HL-60/S4 (cell line): Measurements from ENCODE around the gene FOXG1.

ENCODE experiments used
- in situ Hi-C: fragments of 300-500 bp; cut with MboI; formaldehyde crosslinking; loops from 2 replicates; pipeline ENCODE4 v1.14.3; 2022; ENCODE audit warnings: low sequenced_read_pairs

The FOXG1 gene

DNA sequence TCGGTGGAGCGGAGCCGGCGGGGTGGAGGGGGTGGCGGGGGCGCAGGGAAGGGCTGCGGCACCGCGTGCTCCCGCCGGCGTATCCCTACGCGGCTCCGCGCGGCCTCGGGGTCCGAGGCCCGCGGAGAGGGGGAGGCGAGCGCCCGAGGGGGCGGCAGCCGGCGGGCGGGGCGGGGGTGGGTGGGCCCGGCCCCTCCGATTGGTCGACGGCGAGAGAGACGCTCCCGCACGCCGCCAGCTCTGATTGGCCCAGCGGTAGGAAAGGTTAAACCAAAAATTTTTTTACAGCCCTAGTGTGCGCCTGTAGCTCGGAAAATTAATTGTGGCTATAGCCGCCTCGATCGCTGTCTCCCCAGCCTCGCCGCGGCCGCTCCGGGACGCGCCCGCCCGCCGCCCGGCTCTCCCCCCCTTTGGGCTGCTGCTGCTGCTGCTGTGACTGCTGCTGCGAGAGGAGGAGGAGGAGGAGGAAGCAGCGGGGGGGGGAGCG lies at the start of gene FOXG1:
Gene FOXG1 (plus strand): TSS at position 319 of the 487 bp plus-strand sequence. CDS start 493 bp downstream, outside the sequence.
- in situ Hi-C loops, result loop anchor here (25.0 kb wide), 1 partner anchor 771 kb away; no protein-coding TSS in a partner anchor

DNA sequence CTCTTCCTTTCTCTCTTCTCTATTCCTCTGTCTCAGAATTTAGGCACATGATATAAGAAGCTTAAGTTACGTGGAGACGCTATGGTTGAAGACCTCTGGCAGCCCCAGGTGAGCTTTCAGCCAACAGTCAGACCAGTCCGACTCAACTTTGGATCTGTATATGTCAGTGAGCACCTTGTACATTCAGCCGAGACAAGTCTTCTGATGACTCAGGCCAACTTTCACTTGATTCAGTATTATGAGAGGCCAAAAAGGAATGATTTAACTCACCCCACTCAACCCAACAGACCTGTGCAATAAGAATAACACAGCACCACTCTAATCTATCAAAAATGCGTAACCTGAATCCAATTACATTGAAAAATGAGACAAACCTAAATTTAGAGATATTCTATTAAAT lies 47.5 kb upstream of the FOXG1 start:
- in situ Hi-C loops, result no loop called here

DNA sequence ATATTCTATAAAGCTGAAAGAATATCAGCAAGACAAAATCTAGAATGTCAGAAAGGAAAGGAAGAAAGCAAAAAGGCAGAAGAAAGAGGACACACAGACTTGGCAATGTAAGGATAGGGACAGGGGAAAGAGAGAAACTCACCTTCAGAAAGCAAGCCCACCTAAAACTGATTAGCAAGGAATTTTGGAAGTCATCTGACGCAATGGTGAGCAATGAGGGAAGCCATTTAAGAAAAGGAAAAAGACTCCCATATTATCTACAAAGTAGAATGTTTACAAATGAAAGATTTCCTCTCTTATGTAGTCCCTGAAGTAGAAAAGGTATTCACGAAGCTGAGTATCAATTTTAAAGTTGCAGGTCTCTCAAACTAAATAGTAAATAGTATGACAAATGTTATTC lies 35.2 kb upstream of the FOXG1 start:
- in situ Hi-C loops, result no loop called here

DNA sequence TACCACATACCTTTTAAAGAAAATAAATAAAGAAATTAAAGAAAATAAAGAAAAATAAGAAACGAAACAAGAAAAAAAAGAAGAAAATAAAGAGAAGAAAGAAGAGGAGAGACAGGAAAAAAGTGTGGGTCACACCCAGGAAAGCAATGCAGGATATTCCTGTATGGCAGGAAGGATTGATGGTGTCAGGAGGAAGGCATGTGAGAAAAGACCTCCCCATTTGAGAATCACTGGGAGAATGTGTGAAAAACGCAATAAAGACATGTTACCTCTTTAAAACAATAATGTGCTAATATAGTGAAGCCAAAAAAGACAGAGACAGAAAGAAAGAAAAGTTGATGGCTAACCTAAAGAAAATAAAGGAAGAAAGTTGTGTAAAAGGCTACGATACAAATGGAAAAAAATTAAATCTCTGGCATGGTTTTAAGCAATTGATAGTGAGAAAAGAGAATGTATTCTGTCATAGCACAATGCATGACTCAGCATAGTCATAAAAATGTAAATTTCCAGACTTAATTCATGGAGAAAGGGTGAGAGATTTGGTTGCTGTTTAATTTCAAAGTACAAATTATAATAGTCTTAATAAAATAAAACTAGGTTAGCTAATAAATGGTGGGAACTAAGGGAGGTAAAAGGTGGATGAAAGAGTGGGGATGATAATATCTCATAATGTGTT lies 24.3 kb upstream of the FOXG1 start:
- in situ Hi-C loops, result no loop called here

DNA sequence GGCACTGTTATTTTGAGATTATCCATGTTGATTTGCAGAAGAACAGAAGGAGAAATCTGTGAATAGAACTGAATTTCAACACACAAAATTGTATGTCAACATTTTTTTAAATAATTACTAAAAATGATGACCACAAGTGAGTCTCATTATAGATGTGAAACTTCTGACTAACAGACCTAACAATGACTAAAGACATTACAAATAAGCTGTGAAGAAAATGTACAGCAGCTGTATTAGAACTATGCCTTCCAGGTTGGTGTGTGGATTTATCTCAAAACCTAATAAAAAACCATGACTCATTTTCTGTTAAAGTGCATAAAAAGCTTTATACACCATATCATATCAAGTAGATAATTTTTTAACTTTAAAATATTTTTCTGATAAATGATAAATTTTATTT lies 22.5 kb upstream of the FOXG1 start:
- in situ Hi-C loops, result no loop called here

DNA sequence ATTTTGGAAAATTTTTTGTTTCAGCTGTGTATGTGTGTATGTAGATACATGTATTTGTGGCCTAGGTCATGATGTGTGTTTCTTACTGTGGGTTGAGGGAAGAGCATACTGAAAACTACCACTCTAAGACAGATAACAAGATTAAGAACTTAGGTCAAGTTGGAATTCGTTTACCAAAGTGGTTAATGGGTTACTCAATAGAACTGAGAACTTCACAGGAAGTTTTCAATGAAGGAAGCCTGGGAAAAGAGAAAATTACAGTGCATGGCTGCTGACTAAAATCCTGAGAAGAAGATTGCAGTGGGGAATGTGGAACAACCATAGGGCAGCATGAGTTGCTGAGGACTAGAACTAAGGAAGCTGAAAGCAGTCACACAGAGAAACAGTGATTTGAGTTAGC lies 21.4 kb upstream of the FOXG1 start:
- in situ Hi-C loops, result no loop called here

DNA sequence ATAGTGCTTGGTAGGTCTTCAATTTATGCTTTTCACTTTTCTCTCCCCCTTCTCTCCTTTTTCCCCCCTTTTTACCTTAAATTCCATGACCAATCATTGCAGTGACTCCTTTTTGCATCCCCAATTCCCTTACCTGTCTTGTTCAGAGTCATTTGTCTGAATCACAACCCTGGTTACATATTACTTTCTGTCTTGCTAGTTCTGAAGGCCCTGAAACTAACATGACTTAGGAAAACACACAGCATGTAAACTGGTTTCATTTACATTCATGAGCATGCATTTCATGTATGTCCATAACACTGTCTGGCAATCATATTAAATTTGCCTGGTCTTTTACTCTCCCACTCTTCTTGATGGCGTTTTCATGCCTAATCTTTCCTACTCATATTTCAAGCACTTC lies 20.3 kb upstream of the FOXG1 start:
- in situ Hi-C loops, result no loop called here

DNA sequence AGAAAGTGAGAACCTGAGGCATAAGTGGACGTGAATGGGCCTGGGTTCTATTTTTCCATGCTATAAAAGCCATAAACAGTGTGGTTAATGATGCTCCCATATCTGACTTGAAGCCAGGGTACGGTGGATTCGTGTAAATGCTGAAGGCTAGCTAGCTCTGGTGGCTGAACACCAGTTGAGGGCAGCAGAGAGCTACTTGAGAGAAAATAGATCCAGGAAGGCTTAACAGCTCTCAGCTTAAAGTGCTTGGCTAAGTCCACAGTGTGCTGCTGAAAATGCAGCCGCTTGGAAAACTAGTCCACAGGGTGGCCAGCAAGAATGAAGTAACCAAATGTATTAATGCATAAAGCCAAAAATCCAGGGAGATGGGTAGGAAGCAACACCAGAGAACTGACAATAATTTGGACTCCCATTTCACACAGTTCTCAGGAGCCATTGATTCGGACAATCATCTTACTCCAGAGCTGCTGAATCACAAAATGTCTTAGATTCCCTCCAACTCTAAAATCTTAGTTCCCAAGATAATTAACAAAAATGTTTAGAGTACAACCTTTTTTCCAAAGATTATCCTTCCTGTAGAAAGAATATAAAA lies 15.0 kb upstream of the FOXG1 start:
- in situ Hi-C loops, result loop anchor here (25.0 kb wide), 1 partner anchor 786 kb away; no protein-coding TSS in a partner anchor

DNA sequence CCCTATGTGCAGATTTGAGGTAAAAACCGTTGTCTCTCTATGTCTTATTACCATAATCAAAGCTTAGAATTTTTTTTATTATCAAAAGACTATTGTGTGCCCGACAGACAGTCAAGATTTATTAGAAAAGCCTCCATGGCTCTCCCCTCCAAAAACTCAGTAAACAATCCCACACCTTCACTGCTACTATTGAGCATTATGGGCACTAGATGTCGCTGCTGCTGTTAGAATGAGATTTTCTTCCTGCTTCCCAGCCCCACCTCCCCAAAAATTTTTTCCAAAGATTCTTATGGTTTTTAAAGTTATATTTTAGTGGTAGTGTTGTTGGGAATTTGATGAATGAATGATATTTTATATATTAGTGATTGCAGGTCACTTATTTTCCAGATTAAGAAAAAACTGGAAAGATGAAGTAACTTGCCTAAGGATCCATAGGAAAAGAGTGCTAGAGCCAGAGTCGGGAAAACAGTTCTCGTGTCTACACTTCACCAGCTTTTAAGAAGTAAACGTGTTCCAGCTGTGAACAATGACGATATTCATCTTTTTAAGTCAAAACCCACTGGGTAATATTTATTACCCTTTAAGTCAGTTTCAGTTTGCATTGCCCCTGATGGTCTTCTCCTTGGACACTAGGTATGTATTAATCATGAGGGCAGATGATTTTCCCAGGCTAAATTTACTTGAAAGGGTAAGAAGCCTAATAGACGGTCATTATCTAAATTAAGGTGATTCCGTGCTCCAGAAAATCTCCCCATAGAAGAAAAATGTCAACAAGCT lies 12.2 kb upstream of the FOXG1 start:
- in situ Hi-C loops, result loop anchor here (25.0 kb wide), 1 partner anchor 783 kb away; no protein-coding TSS in a partner anchor

DNA sequence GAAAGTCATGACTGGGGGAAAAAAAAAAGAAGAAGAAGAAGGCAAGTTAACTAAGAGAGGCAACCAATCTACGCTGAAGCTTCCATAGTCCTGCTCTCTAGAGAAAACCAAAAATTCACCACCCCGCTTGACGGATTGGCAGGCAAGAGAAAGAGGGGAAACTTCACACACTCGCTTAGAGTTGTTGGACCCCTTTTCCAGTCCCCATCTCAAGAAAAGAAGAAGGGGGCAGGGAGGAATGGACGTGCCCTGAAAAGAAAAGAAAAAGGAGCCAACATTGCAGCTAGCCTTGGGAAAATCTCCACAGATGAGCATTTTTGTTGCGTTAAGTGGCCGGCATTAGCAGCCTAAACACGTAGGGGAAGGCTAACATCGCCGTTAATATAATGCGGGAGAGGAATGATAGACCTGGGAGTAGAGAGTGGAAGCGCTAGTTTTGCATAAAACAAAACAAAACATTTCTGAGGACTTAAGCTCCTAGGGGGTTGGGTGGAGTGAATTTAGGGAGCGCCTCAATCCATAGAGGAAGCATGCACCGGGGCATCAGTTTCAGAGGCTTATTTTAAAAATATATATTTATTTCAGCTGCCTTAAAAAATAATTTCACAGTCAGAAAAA lies 11.3 kb upstream of the FOXG1 start:
- in situ Hi-C loops, result loop anchor here (25.0 kb wide), 1 partner anchor 782 kb away; no protein-coding TSS in a partner anchor

DNA sequence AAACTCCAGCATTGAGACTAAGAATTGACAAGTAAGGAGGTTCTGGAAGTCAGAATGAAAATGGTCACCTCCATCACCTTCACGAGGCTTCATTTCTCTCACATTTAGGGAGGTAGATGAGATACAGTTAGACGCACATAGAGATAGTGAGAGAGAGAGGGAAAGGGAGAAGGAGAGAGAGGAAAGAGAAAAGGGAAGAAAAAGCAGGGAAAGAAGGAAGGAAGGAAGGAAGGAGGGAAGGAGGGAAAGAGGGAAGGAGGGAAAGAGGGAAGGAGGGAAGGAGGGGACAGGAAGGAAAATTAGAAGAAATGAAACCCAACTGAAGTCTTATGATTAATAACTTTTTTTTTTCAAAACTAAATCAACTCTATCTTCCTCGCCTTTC lies 10.7 kb upstream of the FOXG1 start:
- in situ Hi-C loops, result loop anchor here (25.0 kb wide), 1 partner anchor 781 kb away; no protein-coding TSS in a partner anchor

DNA sequence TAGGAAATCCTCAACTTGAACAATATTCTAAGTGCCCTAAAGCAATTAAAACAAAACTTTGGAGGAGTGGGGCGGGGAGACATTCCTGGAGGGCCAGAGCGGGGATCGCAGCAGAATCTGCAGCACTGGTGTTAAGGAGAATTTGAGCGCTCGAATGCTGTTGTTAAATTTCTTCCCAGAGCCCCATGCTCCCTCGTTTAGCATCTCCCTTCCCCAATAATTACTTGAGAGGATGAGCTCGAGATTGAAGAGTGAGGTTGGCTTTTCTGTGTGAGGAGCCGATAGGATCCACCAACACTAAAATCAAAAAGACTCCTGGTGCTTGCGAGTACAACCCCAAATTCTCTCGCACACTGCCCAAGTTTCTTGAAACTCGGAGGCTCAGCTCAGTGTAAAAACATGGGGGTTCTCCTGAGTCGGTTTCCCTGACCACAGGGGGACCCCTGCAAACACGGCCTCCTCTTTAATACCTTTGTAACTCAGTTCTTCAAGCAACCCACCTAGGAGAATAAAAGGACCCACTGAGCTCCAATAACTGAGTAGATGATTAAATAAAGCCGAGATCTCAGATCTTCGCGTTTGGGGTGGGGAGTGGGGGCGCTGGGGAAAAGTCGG lies 10.2 kb upstream of the FOXG1 start:
- in situ Hi-C loops, result loop anchor here (25.0 kb wide), 1 partner anchor 781 kb away; no protein-coding TSS in a partner anchor

DNA sequence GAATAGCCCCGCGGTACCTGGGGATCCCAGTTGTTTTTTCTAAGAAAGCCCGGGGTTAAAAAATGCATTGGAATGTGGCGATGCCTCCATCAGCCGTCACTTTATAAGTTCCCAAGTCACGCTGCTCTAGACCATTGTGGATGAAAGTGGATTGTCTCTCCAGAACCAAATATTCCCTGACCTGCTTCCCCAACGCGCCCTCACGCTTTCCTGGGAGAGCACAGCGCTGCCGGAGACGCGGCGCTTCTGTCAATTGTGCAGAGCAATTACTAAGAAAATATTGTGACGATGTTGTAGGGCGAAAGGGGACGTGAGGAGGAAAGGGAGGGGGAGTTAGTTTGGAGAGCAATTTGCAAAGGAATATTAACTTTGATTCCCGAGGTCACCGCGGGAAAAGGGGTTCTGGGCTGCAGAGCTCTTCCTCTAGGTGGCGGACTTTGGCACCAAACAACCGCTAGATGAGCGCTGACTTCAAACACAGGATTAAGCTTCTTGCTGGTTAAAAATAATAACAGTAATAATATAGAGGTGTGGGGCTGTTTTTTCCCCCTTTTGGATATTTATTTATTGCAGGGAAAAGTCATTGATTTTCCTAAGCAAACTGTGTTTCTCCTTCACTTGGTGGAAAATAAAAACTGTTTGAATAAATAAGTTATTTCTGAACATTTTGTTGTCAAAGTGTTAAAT lies 9.6 kb upstream of the FOXG1 start:
- in situ Hi-C loops, result loop anchor here (25.0 kb wide), 1 partner anchor 780 kb away; no protein-coding TSS in a partner anchor

DNA sequence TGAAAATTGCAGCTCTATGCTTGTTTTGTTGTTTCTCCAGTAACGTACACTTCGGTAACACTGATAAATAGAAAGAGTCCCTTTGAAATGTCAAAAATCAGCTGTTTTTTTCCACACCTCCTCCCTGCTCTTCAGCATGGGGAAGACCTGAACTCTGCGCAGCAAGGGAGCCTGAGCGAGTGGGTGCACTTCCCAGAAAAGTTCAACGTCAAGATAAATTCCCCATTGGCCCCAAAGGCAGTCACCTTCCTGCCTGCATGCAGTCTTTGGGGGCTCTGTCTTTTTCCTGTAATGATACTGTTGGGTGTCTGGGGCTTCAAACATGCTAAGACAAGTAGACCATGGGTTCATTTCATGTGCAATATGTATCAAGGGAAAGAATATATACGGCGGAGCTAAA lies 8.8 kb upstream of the FOXG1 start:
- in situ Hi-C loops, result loop anchor here (25.0 kb wide), 1 partner anchor 780 kb away; no protein-coding TSS in a partner anchor

DNA sequence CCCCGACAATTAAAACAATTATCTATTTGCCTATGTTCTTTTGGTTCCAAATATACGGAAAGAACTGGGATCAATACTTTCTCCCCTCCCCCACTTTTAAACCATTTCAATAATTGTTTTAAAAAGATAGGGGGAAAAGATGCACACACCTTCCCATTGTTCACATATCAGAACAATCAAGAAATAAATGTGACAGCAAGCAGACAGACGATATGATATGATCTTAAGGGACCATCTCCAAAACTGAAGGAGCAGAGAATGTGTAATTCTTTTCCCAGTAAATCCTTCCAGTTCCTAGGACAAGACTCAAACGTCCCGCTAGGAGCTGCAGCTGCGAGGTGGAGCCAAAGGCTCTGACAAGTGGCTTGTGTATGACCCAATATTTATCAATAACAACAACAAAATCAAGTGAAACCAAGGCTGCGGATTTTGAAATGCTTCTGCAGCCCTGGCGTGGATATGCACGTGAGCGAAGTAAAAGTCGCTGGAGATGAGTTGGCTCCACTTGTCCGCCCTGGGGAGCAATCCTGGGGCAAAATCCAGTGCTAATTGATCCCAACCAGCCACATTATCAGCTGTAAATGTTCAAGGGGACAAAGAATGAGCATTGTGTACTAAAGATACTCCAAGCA lies 8.2 kb upstream of the FOXG1 start:
- in situ Hi-C loops, result loop anchor here (25.0 kb wide), 1 partner anchor 779 kb away; no protein-coding TSS in a partner anchor

DNA sequence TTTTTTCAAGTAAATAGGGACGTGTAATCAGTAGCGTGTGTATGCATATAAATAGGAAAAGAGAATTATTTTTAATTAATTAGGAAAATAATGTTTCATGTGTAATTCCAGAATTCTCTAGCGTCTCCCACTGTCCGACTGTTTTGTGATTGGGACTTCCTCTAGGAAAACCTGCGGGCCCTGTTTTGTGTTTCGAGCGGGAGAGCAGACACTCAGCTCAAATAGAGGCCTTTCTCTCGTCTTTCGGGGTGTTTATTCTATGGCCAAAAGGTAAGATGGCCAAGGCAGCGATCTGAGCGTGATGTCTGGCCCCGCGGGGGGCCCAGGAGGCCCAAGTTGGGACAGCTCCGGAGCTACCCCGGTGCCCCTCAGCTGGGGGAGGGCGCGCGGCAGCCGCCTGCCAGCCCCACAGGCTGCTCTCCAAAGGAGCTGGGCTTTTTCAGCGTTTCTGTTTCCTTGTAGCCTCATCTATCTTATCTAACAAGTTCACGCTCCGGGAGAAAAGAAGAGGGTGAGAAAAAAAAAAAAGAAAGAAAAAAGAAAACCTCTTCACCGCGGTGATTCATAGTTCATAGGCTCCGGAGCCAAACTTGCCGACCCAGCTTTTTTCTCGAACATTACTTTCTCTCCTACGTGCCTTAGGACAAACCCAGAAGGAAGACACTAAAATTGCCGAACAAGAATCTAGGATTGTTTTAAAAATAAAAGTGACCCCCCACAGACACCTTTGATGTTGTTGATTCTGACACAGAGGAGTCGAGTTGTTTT lies 7.5 kb upstream of the FOXG1 start:
- in situ Hi-C loops, result loop anchor here (25.0 kb wide), 1 partner anchor 778 kb away; no protein-coding TSS in a partner anchor

DNA sequence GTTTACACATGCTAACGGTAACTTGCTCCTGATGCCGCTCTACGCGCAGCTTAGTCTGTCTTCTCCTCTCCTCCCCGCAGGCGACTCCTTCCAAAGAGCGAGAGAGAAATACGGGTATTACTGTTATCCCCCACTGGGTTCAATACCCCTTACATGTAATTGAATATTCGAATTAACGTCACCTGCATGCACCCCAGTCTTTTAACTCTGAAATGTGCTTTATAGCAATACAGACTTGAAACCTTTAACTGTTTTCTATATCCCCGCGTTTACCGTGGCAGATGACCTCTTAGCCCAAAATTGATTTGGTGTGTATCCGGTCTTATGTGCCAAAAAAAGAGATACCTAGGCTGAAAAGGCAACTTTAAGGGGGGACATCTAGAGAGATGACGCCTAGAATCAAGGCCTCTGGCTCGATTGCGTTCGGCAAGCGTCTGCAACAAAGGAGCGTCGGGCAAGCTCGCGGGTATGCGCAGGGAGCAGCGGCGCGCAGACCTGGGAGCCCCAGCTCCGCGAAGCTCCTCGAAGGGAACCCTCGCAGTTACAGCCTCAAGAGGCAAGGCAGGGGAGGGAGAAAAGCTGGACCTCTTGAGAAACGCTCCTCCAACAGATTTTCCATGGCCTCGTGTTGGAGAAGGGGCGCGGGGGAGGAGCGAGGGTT lies 6.8 kb upstream of the FOXG1 start:
- in situ Hi-C loops, result loop anchor here (25.0 kb wide), 1 partner anchor 778 kb away; no protein-coding TSS in a partner anchor
